Stimulated activated CD8-positive, alpha-beta memory T cell treated with anti-CD3 and anti-CD28 coated beads, Interleukin-7, amount 100 ng/mL, for 24 hours (primary cell): ENCODE results near the gene XPNPEP1.

ENCODE experiments used
- DNase-seq: peaks from one replicate; pipeline ENCODE4 v3.0.0-alpha.2; 2020; ENCODE audit warnings: low read depth

Gene XPNPEP1

GRCh38 chr10:109947111-109947920, 24.0 kb upstream of the XPNPEP1 start:
- no peak for DNase-seq

GRCh38 chr10:109946680-109947079, 23.4 kb upstream of the XPNPEP1 start:
- DNase-seq: no peak

GRCh38 chr10:109945473-109946177, 22.3 kb upstream of the XPNPEP1 start:
- no peak for DNase-seq

GRCh38 chr10:109944613-109945012, 21.3 kb upstream of the XPNPEP1 start:
- no peak for DNase-seq

- DNase-seq: no peak
Measured at GRCh38 chr10:109941236-109941862, 18.0 kb upstream of the XPNPEP1 start.

GRCh38 chr10:109940553-109940952, 17.2 kb upstream of the XPNPEP1 start:
- no peak for DNase-seq

GRCh38 chr10:109940117-109940516, 16.8 kb upstream of the XPNPEP1 start:
- DNase-seq: no peak

- no peak for DNase-seq
Measured at GRCh38 chr10:109939315-109939961, 16.1 kb upstream of the XPNPEP1 start.

- no peak for DNase-seq
Measured at GRCh38 chr10:109937460-109938065, 14.3 kb upstream of the XPNPEP1 start.

GRCh38 chr10:109934958-109935793, 11.9 kb upstream of the XPNPEP1 start:
- no peak for DNase-seq

- DNase-seq: no peak
Measured at GRCh38 chr10:109933984-109934565, 10.8 kb upstream of the XPNPEP1 start.

- no peak for DNase-seq
Measured at GRCh38 chr10:109932968-109933367, 9.7 kb upstream of the XPNPEP1 start.

GRCh38 chr10:109932391-109932790, 9.1 kb upstream of the XPNPEP1 start:
- no peak for DNase-seq

GRCh38 chr10:109931163-109931562, 7.9 kb upstream of the XPNPEP1 start:
- DNase-seq: no peak

- no peak for DNase-seq
Measured at GRCh38 chr10:109929501-109930219, 6.3 kb upstream of the XPNPEP1 start.

GRCh38 chr10:109928475-109928891, 5.2 kb upstream of the XPNPEP1 start:
- no peak for DNase-seq

GRCh38 chr10:109926825-109927224, 3.5 kb upstream of the XPNPEP1 start:
- no peak for DNase-seq

- no peak for DNase-seq
Measured at GRCh38 chr10:109926061-109926745, 2.9 kb upstream of the XPNPEP1 start.

GRCh38 chr10:109924967-109925620, 1.8 kb upstream of the XPNPEP1 start:
- no peak for DNase-seq
